HepG2 (cell line): ENCODE results near the gene LGI1. TPM values are rescaled to one million over a fixed set of nuclear protein-coding genes. Genes with fewer than 3 reads are reported as not detected.

Experiments used
- ATAC-seq: fragments of 200-7000 bp; cut with Tn5 transposase; 3 replicates; pipeline ENCODE4 v1.9.1; 2020; ENCODE audit warnings: mild to moderate bottlenecking, moderate library complexity
- BruUV-seq: library from RNA; stranded (reverse); fragments of 400-500 nt; replicated peaks from 2 replicates; lab custom pipeline; 2021; lab: Mats Ljungman, UMichigan
- CTCF ChIA-PET: fragments of 300-600 bp; formaldehyde crosslinking; extraction: SDS; loops from one replicate; lab custom pipeline; 2021; ENCODE audit warnings: low total read pairs, inconsistent platforms, low intra/inter-chr PET ratio; lab: Yijun Ruan, JAX
- POLR2A ChIA-PET: fragments of 350-600 bp; sonication (Branson Sonifier 250); formaldehyde crosslinking; loops from one replicate; lab custom pipeline; 2020; ENCODE audit warnings: antibody characterized with exemption, inconsistent platforms; lab: Yijun Ruan, JAX
- DNase-seq: peaks from one replicate; pipeline ENCODE4 v3.0.0-alpha.2; 2015; ENCODE audit warnings: low spot score
- FAIRE-seq: peaks from 3 replicates; lab custom pipeline; 2011; peaks lifted over from hg19 to GRCh38; lab: Jason Lieb, UNC
- H2AFZ ChIP-seq: one replicate; pipeline ENCODE4 v1.6.1; 2011; ENCODE audit warnings: low read length, inconsistent platforms
- H3K27ac ChIP-seq: fragments of 300-600 bp; 3 replicates; pipeline ENCODE4 v1.8.0; 2011; ENCODE audit warnings: mixed run types, mild to moderate bottlenecking, mixed read lengths, low read length, inconsistent platforms; ENCODE audit not compliant: insufficient read depth; ENCODE audit errors: extremely low read length
- H3K27me3 ChIP-seq, 2 experiments: fragments of 200-600 bp in 1 of 2; 2 replicates in 1 of 2; 3 replicates in 1 of 2; pipeline versions ENCODE4 v1.6.0 to v1.8.0; 2011; ENCODE audit warnings: low read length in 2 of 2, mild to moderate bottlenecking in 2 of 2, moderate library complexity in 2 of 2, inconsistent platforms in 1 of 2; ENCODE audit not compliant: insufficient read depth in 2 of 2, control insufficient read depth in 1 of 2
- H3K36me3 ChIP-seq, 2 experiments: fragments of 200-600 bp in 1 of 2; replicated peaks in 1 of 2; 2 replicates in 1 of 2; 3 replicates in 1 of 2; pipeline versions ENCODE4 v1.5.1 to v1.8.0; 2011; ENCODE audit warnings: low read length in 2 of 2, inconsistent platforms in 1 of 2; ENCODE audit not compliant: insufficient read depth in 2 of 2, control insufficient read depth in 1 of 2
- H3K4me1 ChIP-seq: 2 replicates; pipeline ENCODE4 v1.5.1; 2012; ENCODE audit warnings: low read length, inconsistent platforms; ENCODE audit not compliant: insufficient read depth
- H3K4me2 ChIP-seq: 2 replicates; pipeline ENCODE4 v1.6.0; 2011; ENCODE audit warnings: low read depth, low read length, inconsistent platforms
- H3K4me3 ChIP-seq, 3 experiments: fragments of 200-600 bp in 1 of 3; sonication (generic), shearing (Covaris generic) in 1 of 3; replicated peaks in 1 of 3; 2 replicates each; pipeline ENCODE4 v1.5.1; 2011 to 2016; ENCODE audit warnings: low read length in 3 of 3, inconsistent platforms in 2 of 3, low read depth in 2 of 3, mild to moderate bottlenecking in 2 of 3, control low read depth in 1 of 3, mixed read lengths in 1 of 3; ENCODE audit not compliant: insufficient read depth in 1 of 3
- H3K79me2 ChIP-seq: one replicate; pipeline ENCODE4 v1.6.1; 2011; ENCODE audit warnings: low read length, inconsistent platforms; ENCODE audit not compliant: insufficient read depth
- H3K9ac ChIP-seq: 2 replicates; pipeline ENCODE4 v1.6.0; 2011; ENCODE audit warnings: mild to moderate bottlenecking, low read depth, low read length, inconsistent platforms; ENCODE audit not compliant: insufficient read depth
- H3K9me3 ChIP-seq: 2 replicates; pipeline ENCODE4 v1.5.1; 2012; ENCODE audit warnings: mild to moderate bottlenecking, low read length
- H4K20me1 ChIP-seq: 2 replicates; pipeline ENCODE4 v1.6.0; 2011; ENCODE audit warnings: inconsistent platforms, mild to moderate bottlenecking, low read length, moderate library complexity; ENCODE audit not compliant: insufficient read depth
- DZIP1 ChIP-seq: sonication (generic); formaldehyde crosslinking; IDR thresholded peaks from 2 replicates; pipeline ENCODE4 v1.5.0; 2020; ENCODE audit warnings: mild to moderate bottlenecking, missing genetic modification reagents
- GTF3A ChIP-seq: sonication (generic); formaldehyde crosslinking; conservative IDR thresholded peaks from 2 replicates; pipeline ENCODE4 v1.4.0; 2020; ENCODE audit warnings: mild to moderate bottlenecking, missing genetic modification reagents
- KLF9 ChIP-seq: IDR thresholded peaks from 2 replicates; pipeline ENCODE4 v1.6.1; 2016; ENCODE audit warnings: low read depth
- PHF20 ChIP-seq: sonication (generic); formaldehyde crosslinking; IDR thresholded peaks from 2 replicates; pipeline ENCODE4 v1.5.0; 2020; ENCODE audit warnings: mild to moderate bottlenecking, missing genetic modification reagents
- PHF8 ChIP-seq: sonication (generic); formaldehyde crosslinking; IDR thresholded peaks from 2 replicates; pipeline ENCODE4 v1.5.0; 2020; ENCODE audit warnings: missing genetic modification reagents
- RBFOX2 ChIP-seq: fragments of 200-400 bp; formaldehyde crosslinking; IDR thresholded peaks from 2 replicates; pipeline ENCODE4 v1.6.1; 2017; ENCODE audit warnings: low read depth, mild to moderate bottlenecking, low read length
- RBM22 ChIP-seq: fragments of 200-400 bp; formaldehyde crosslinking; optimal IDR thresholded peaks from 2 replicates; pipeline ENCODE3; 2017; ENCODE audit warnings: mild to moderate bottlenecking, low read length, moderate library complexity
- RFX1 ChIP-seq: fragments of 450-650 bp; IDR thresholded peaks from 2 replicates; pipeline ENCODE4 v1.6.1; 2017
- SRSF9 ChIP-seq: fragments of 200-400 bp; formaldehyde crosslinking; IDR thresholded peaks from 2 replicates; pipeline ENCODE4 v1.6.1; 2018; ENCODE audit warnings: borderline replicate concordance, mild to moderate bottlenecking, low read depth, low read length; ENCODE audit not compliant: insufficient read depth, poor library complexity, severe bottlenecking
- TBX2 ChIP-seq: sonication (generic); formaldehyde crosslinking; IDR thresholded peaks from 2 replicates; pipeline ENCODE4 v1.5.0; 2020; ENCODE audit warnings: missing genetic modification reagents, mild to moderate bottlenecking, borderline replicate concordance
- TEAD3 ChIP-seq: optimal IDR thresholded peaks from 2 replicates; pipeline ENCODE3; 2016; ENCODE audit warnings: borderline replicate concordance
- ZNF337 ChIP-seq: sonication (generic); formaldehyde crosslinking; IDR thresholded peaks from 2 replicates; pipeline ENCODE4 v1.5.1; 2020; ENCODE audit warnings: missing genetic modification reagents, low read depth, mild to moderate bottlenecking, borderline replicate concordance
- ZNF792 ChIP-seq: IDR thresholded peaks from 2 replicates; pipeline ENCODE4 v1.6.1; 2016
- WGBS: methylation state at CpG from one replicate; pipeline ENCODE4 v1.1.6; 2017; ENCODE audit warnings: low lambda C conversion rate; 5-methylcytosine and 5-hydroxymethylcytosine counted together
- in situ Hi-C: cut with HindIII; loops from 2 replicates; pipeline ENCODE4 v1.10.0; 2017; ENCODE audit warnings: low pct_unique_long_range_greater_than_20kb; ENCODE audit not compliant: extremely low pct_ligation_motif_present
- intact Hi-C: fragments of 100-400 bp; cut with micrococcal nuclease; formaldehyde crosslinking; loops from one replicate; pipeline ENCODE4 v1.10.0; 2022; ENCODE audit not compliant: unreplicated experiment
- polyA plus RNA-seq, 8 experiments: library from polyadenylated mRNA; depleted of rRNA in 3 of 8; stranded (reverse) in 7 of 8; unstranded in 1 of 8; fragments of >200 nt; fragmentation: Illumina TruSeq in 4 of 8; extraction: Trizol in 4 of 8; gene quantifications; 2 replicates each; pipeline versions ENCODE4 v1.2.1 to v1.2.3, GENCODE V29; 2011 to 2016; ENCODE audit warnings: low read depth in 4 of 8, missing spikeins in 1 of 8, mixed read lengths in 1 of 8; ENCODE audit not compliant: insufficient read depth in 1 of 8
- total RNA-seq, 5 experiments: library from RNA; depleted of rRNA; stranded (reverse); fragments of >200 nt; fragmentation: Illumina TruSeq; extraction: Trizol; gene quantifications; 2 replicates each; pipeline ENCODE4 v1.2.3, GENCODE V29; 2016; ENCODE audit warnings: low read depth in 1 of 5
- TF ChIP-seq, protein P1 (sequence below): sonication (generic); formaldehyde crosslinking; IDR thresholded peaks from 2 replicates; pipeline ENCODE4 v1.5.0; 2020; ENCODE audit warnings: missing genetic modification reagents
- TF ChIP-seq, protein P2 (sequence below): sonication (generic); formaldehyde crosslinking; IDR thresholded peaks from 2 replicates; pipeline ENCODE4 v1.4.0; 2020; ENCODE audit warnings: mild to moderate bottlenecking, missing genetic modification reagents
- TF ChIP-seq, protein P3 (sequence below): sonication (generic); formaldehyde crosslinking; IDR thresholded peaks from 2 replicates; pipeline ENCODE4 v1.4.0; 2020; ENCODE audit warnings: mild to moderate bottlenecking, missing genetic modification reagents

LGI1 gene
- total and polyA plus RNA-seq, 2 of the 13 experiments (the other 11 are each of a cell fraction or from before 2014, with no cell fraction given): not detected

DNA sequence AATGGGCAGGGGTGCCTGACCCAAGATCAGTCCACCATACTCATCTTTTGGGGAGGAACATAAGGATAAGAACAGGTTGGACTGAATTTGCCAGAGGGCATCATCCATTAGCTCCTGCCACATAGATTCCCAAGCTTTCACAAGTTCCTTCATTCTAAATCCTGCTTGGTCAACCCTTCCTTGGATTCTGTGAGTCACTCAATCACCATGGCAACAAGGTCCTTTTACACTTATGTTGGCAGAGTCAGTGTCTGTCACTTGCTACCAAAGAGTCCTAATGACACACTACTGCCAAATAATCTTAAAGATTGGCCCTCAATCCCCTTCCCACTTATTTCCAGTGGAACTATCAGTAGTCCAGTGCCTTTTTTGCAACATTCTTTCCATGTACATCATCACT, 5.0 kb upstream of the LGI1 start:
- in situ Hi-C loops (no loop called here), intact Hi-C loops (no loop called here)
- ChIA-PET CTCF (no interaction called here), POLR2A (no interaction called here)
- H3K27ac ChIP-seq: no peak overlapping the region
- no peak overlapping the region for H3K4me2 ChIP-seq
- no peaks in the 10 kb centered on the region for H3K9me3 ChIP-seq
- TF ChIP-seq RFX1: peak; percentile 20; the same call in 1 of the 2 replicates
- no peak for TF ChIP-seq DZIP1
- DNase-seq (no peak), FAIRE-seq (no peak), ATAC-seq (no peak)
- H3K27me3 ChIP-seq: peaks cover 0 to 27% of the 10 kb centered on the region in 2 experiments; a peak in 4 of 5 replicates
- no peaks in the 10 kb centered on the region for H4K20me1 ChIP-seq
- no peak overlapping the region for H3K4me3 ChIP-seq
- no peaks in the 10 kb centered on the region for H3K79me2 ChIP-seq
- no TSS peak for BruUV-seq
- H3K4me1 ChIP-seq: no peaks in the 10 kb centered on the region
- H3K36me3 ChIP-seq: no peaks in the 10 kb centered on the region
- H2AFZ ChIP-seq: no peak overlapping the region
- no peak overlapping the region for H3K9ac ChIP-seq

DNA sequence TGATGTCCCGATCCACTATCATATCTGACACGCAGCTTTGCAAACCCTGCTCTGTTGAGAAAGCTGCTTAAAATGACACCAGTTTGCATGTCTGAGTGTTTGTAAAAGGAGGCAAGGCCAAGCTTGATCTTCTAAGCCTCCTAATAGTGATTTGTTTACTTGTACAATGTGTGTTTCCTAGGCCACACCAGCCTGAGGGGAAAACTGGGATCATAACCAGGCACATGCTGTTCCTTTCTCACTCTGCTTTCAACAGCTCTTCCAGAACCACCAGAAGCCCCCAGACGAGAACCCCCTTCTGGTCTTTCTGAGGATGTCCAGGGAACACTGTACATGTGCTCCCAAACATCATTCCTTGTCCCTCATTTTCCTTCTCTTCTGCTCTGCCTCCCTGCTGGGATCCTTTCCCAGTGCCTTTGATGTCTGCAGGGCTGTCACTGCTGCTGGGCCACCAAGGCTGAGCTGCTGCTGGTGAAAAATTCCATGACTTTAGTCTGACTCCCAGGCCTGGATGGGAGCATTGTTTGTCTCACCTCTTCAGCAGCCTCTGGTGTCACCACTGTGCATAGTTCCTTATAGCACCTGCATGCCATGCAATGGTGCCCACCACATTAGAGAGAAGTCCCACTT, 4.0 kb upstream of the LGI1 start:
- Histone ChIP-seq H3K27me3 (peaks cover 0 to 36% of the 10 kb centered on the region in 2 experiments; a peak in 4 of 5 replicates), H3K36me3 (no peaks in the 10 kb centered on the region), H3K9me3 (no peaks in the 10 kb centered on the region), H3K4me2 (no peak overlapping the region), H3K4me1 (no peaks in the 10 kb centered on the region), H4K20me1 (no peaks in the 10 kb centered on the region), H3K4me3 (no peak overlapping the region), H3K27ac (no peak overlapping the region), H3K9ac (no peak overlapping the region), H3K79me2 (no peaks in the 10 kb centered on the region), H2AFZ (no peak overlapping the region)
- 20% methylated on average over 3 of the region's 3 CpGs for WGBS
- POLR2A ChIA-PET: no interaction called here
- FAIRE-seq (no peak), DNase-seq (no peak), ATAC-seq (no peak)
- CTCF ChIA-PET: no interaction called here
- in situ Hi-C loops: no loop called here
- TF ChIP-seq KLF9 (CRISPR knock-in tag): no peak
- TF ChIP-seq, protein P1, sequence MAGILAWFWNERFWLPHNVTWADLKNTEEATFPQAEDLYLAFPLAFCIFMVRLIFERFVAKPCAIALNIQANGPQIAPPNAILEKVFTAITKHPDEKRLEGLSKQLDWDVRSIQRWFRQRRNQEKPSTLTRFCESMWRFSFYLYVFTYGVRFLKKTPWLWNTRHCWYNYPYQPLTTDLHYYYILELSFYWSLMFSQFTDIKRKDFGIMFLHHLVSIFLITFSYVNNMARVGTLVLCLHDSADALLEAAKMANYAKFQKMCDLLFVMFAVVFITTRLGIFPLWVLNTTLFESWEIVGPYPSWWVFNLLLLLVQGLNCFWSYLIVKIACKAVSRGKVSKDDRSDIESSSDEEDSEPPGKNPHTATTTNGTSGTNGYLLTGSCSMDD (CRISPR knock-in tag): no peak
- no peak for TF ChIP-seq SRSF9
- TF ChIP-seq RBM22: no peak
- TF ChIP-seq, protein P2, sequence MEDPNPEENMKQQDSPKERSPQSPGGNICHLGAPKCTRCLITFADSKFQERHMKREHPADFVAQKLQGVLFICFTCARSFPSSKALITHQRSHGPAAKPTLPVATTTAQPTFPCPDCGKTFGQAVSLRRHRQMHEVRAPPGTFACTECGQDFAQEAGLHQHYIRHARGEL (CRISPR knock-in tag): no peak
- TF ChIP-seq, protein P3, sequence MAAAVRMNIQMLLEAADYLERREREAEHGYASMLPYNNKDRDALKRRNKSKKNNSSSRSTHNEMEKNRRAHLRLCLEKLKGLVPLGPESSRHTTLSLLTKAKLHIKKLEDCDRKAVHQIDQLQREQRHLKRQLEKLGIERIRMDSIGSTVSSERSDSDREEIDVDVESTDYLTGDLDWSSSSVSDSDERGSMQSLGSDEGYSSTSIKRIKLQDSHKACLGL (CRISPR knock-in tag): no peak
- TF ChIP-seq TBX2 (CRISPR knock-in tag): no peak
- no peak for TF ChIP-seq PHF8
- TF ChIP-seq ZNF337: no peak
- TF ChIP-seq GTF3A (CRISPR knock-in tag): no peak
- TF ChIP-seq ZNF792: no peak
- no peak for TF ChIP-seq RBFOX2
- TF ChIP-seq PHF20 (CRISPR knock-in tag): no peak
- TF ChIP-seq TEAD3 (CRISPR knock-in tag): no peak
- no TSS peak for BruUV-seq
- intact Hi-C loops: no loop called here
